GM12864 (cell line): ENCODE data around the gene SEC22A.

Source experiments
- DNase-seq: peaks from one replicate; pipeline ENCODE4 v3.0.0-alpha.2; 2011; ENCODE audit warnings: low read depth
- H3K4me3 ChIP-seq: 2 replicates; pipeline ENCODE4 v1.5.1; 2011; ENCODE audit warnings: mild to moderate bottlenecking, low read depth, low read length, control low read depth
- CTCF ChIP-seq: IDR thresholded peaks from 2 replicates; pipeline ENCODE4 v1.5.1; 2011; ENCODE audit warnings: low read depth, mild to moderate bottlenecking, moderate library complexity, low read length, control low read depth, inconsistent platforms; ENCODE audit errors: missing control alignments

The SEC22A gene

GRCh38 chr3:123282461-123282860 lies 80.7 kb downstream of the SEC22A start:
- DNase-seq: no peak
- H3K4me3 ChIP-seq: no peak overlapping the region
- no peak for TF ChIP-seq CTCF

GRCh38 chr3:123283074-123283473 lies 81.3 kb downstream of the SEC22A start:
- no peak for TF ChIP-seq CTCF
- no peak for DNase-seq
- H3K4me3 ChIP-seq: no peak overlapping the region

GRCh38 chr3:123283657-123284398 lies 82.1 kb downstream of the SEC22A start:
- TF ChIP-seq CTCF: no peak
- DNase-seq: no peak

GRCh38 chr3:123284399-123285010 lies 82.8 kb downstream of the SEC22A start:
- DNase-seq: no peak
- no peak overlapping the region for H3K4me3 ChIP-seq
- no peak for TF ChIP-seq CTCF

More at GRCh38 chr3:123283657-123284398, 82.1 kb downstream of the SEC22A start:
- H3K4me3 ChIP-seq: no peak overlapping the region

- no peak for TF ChIP-seq CTCF
- no peak for DNase-seq
- H3K4me3 ChIP-seq: no peak overlapping the region
Observed at GRCh38 chr3:123285066-123285465, 83.3 kb downstream of the SEC22A start.

GRCh38 chr3:123285479-123285878 lies 83.7 kb downstream of the SEC22A start:
- no peak for DNase-seq
- TF ChIP-seq CTCF: no peak
- no peak overlapping the region for H3K4me3 ChIP-seq

- no peak overlapping the region for H3K4me3 ChIP-seq
- no peak for TF ChIP-seq CTCF
- DNase-seq: no peak
Observed at GRCh38 chr3:123285931-123286307, 84.2 kb downstream of the SEC22A start.
